Right lobe of liver (tissue), 5 donors: Measurements from ENCODE around the gene C2. TPM values are rescaled to one million over a fixed set of nuclear protein-coding genes. Genes with fewer than 3 reads are reported as not detected.

Experiments used
- microRNA counts: library from miRNA; unstranded; fragments of <30 nt; microRNA quantifications from one replicate; lab custom pipeline; 2016
- microRNA-seq, 2 donors: library from miRNA; unstranded; fragments of <30 nt; microRNA quantifications; one replicate each; pipeline ENCODE4, GENCODE V29; 2019 to 2020
- small RNA-seq, 2 experiments: library from RNA; depleted of rRNA; stranded (forward); fragments of <200 nt; gene quantifications; one replicate each; pipeline ENCODE3, GENCODE V24; 2016
- total RNA-seq, 6 experiments: library from RNA; depleted of rRNA in 2 of 6; stranded (reverse); fragments of >200 nt in 2 of 6; fragmentation: NEBNext Ultra II Directional in 3 of 6; extraction: Animal tissue kit (Norgen Biotek cat#: 25700) in 3 of 6; gene quantifications; one replicate each; pipeline versions ENCODE4 v1.1.0 to v1.2.4, GENCODE V29; 2016 to 2023
- donor health status: DM: no; HTN: no; CAD: no.
- donor health status: DM: no; HTN: no; CAD: no.
- donor health status: DM: no; HTN: yes; CAD: no.
- donor health status: DM: no; HTN: yes; CAD: no.

Gene C2
- total RNA-seq, 6 experiments from 2014 or later: 309 to 739 (median 533) TPM

MicroRNAs encoded within 50 kb of the gene (microRNA counts, 767-probe panel; counts per million panel counts)
- microRNA hsa-miR-1236 (lab: Ali Mortazavi, UCI): 237 counts per million

Small RNAs within 50 kb of the gene (microRNA-seq; reads per million reads assigned to microRNA genes)
- gene MIR1236: 0 reads per million in 2 donors

Small RNAs within 50 kb of the gene (small RNA-seq; reads per million reads assigned to genes)
- gene AL645922.1: 0 reads per million in 2 experiments

Other genes starting within 250 kb of the C2 start
- 1 to 10 TPM in 3 of 6 experiments, under 1 TPM in 3; 0.68 to 1.6 (median 1.2) TPM for gene LY6G5C, start 246.7 kb upstream of the C2 start, total RNA-seq
- 10 to 100 TPM; 29.7 to 34.8 (median 31.2) TPM for gene ABHD16A, start 224.4 kb upstream of the C2 start, total RNA-seq
- not detected for gene LY6G6F, start 220.9 kb upstream of the C2 start, total RNA-seq
- gene LY6G6D, start 212.4 kb upstream of the C2 start, total RNA-seq: not detected
- gene LY6G6C, start 206.0 kb upstream of the C2 start, total RNA-seq: not detected
- under 1 TPM in 2 of 6 experiments, not detected in 4; 0.33 to 0.56 TPM for gene MPIG6B, start 204.3 kb upstream of the C2 start, total RNA-seq
- gene DDAH2, start 198.4 kb upstream of the C2 start, total RNA-seq: 10 to 100 TPM; 16.3 to 27.5 (median 19.1) TPM
- 100 to 1,000 TPM in 1 of 6 experiments, 10 to 100 TPM in 5; 36.7 to 123 (median 62.0) TPM for gene CLIC1, start 191.2 kb upstream of the C2 start, total RNA-seq
- gene MSH5, start 187.7 kb upstream of the C2 start, total RNA-seq: 1 to 10 TPM; 3.2 to 8.5 (median 4.3) TPM
- 1 to 10 TPM in 2 of 6 experiments, under 1 TPM in 3, not detected in 1; 0.62 to 1.6 (median 0.90) TPM for gene SAPCD1, start 165.1 kb upstream of the C2 start, total RNA-seq
- 1 to 10 TPM; 1.2 to 5.2 (median 2.7) TPM for gene VWA7, start 150.4 kb upstream of the C2 start, total RNA-seq
- gene VARS1, start 132.0 kb upstream of the C2 start, total RNA-seq: 10 to 100 TPM; 31.0 to 58.1 (median 41.0) TPM
- 10 to 100 TPM; 11.0 to 26.1 (median 11.6) TPM for gene LSM2, start 120.8 kb upstream of the C2 start, total RNA-seq
- gene HSPA1L, start 112.4 kb upstream of the C2 start, total RNA-seq: 1 to 10 TPM in 1 of 6 experiments, under 1 TPM in 5; 0.37 to 1.2 (median 0.56) TPM
- 100 to 1,000 TPM in 2 of 6 experiments, 10 to 100 TPM in 4; 73.2 to 442 (median 80.2) TPM for gene HSPA1A, start 112.2 kb upstream of the C2 start, total RNA-seq
- 100 to 1,000 TPM in 2 of 6 experiments, 10 to 100 TPM in 4; 41.5 to 144 (median 47.5) TPM for gene HSPA1B, start 100.0 kb upstream of the C2 start, total RNA-seq
- gene NEU1, start 64.9 kb upstream of the C2 start, total RNA-seq: 10 to 100 TPM; 20.3 to 44.8 (median 34.1) TPM
- under 1 TPM in 2 of 6 experiments, not detected in 4; 0.09 to 0.25 TPM for gene SLC44A4, start 48.7 kb upstream of the C2 start, total RNA-seq
- 10 to 100 TPM; 10.7 to 20.1 (median 13.3) TPM for gene EHMT2, start 30.0 kb upstream of the C2 start, total RNA-seq
- gene ZBTB12, start 25.6 kb upstream of the C2 start, total RNA-seq: under 1 TPM in 5 of 6 experiments, not detected in 1; 0.25 to 0.82 (median 0.51) TPM
- 1,000 to 10,000 TPM; 1,939 to 4,112 (median 3,131) TPM for gene CFB, start 18.4 kb downstream of the C2 start, total RNA-seq
- 10 to 100 TPM in 5 of 6 experiments, 1 to 10 TPM in 1; 9.3 to 33.8 (median 18.3) TPM for gene NELFE, start 31.3 kb downstream of the C2 start, total RNA-seq
- 10 to 100 TPM; 26.3 to 73.1 (median 47.1) TPM for gene SKIC2, start 31.5 kb downstream of the C2 start, total RNA-seq
- gene DXO, start 44.4 kb downstream of the C2 start, total RNA-seq: 10 to 100 TPM in 5 of 6 experiments, 1 to 10 TPM in 1; 9.8 to 14.6 (median 12.1) TPM
- 1,000 to 10,000 TPM; 1,495 to 2,818 (median 2,205) TPM for gene C4A, start 54.3 kb downstream of the C2 start, total RNA-seq
- 1,000 to 10,000 TPM; 1,420 to 2,805 (median 2,265) TPM for gene C4B, start 87.1 kb downstream of the C2 start, total RNA-seq
- 10 to 100 TPM in 3 of 6 experiments, 1 to 10 TPM in 3; 5.7 to 60.7 (median 14.0) TPM for gene CYP21A2, start 110.7 kb downstream of the C2 start, total RNA-seq
- gene TNXB, start 181.6 kb downstream of the C2 start, total RNA-seq: 10 to 100 TPM in 3 of 6 experiments, 1 to 10 TPM in 3; 7.2 to 28.3 (median 10.3) TPM
- gene ATF6B, start 200.5 kb downstream of the C2 start, total RNA-seq: 10 to 100 TPM; 15.2 to 35.5 (median 33.2) TPM
- gene FKBPL, start 202.6 kb downstream of the C2 start, total RNA-seq: 1 to 10 TPM; 1.5 to 2.7 (median 2.2) TPM
- under 1 TPM in 4 of 6 experiments, not detected in 2; 0.13 to 0.29 (median 0.24) TPM for gene PRRT1, start 224.2 kb downstream of the C2 start, total RNA-seq
- gene PPT2, start 226.4 kb downstream of the C2 start, total RNA-seq: 10 to 100 TPM in 2 of 6 experiments, 1 to 10 TPM in 4; 6.4 to 16.0 (median 8.9) TPM
- 1 to 10 TPM; 1.4 to 6.0 (median 4.2) TPM for gene EGFL8, start 236.9 kb downstream of the C2 start, total RNA-seq
- 10 to 100 TPM; 23.5 to 36.9 (median 31.6) TPM for gene AGPAT1, start 248.4 kb downstream of the C2 start, total RNA-seq